DMS114 treated with DMSO at 0.1 percent for 48 hours (cell line): ENCODE results near the gene SLC46A3.
"Not testable (repeated sequence)": the region's sequence is repeated elsewhere in the genome, so short reads cannot be mapped to it uniquely, and the experiment has no call there.

Experiments
- DNase-seq: peaks from one replicate; lab custom pipeline; 2025; ENCODE audit not compliant: unreplicated experiment; lab: John Stamatoyannopoulos, UW

The SLC46A3 gene

DNA sequence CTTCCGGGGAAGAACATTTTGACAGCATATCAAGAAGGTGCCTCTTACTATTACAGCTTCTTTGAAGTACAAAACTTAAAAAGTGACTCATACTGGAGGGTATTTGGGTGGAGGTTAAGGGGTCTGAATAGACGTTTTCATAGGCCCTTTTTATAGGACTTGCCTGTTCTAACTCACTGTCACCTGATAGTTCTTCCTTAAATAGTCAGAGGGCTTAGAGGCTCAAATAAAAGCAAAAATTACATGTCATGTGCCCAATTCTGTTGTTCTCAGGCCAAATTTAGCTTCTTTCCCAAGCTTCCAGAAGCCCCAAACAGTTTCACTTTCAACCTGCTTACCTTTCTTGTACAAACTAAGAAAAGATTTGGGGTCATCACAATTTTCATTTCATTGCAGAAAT, 16.1 kb upstream of the SLC46A3 start:
- no peak for DNase-seq

DNA sequence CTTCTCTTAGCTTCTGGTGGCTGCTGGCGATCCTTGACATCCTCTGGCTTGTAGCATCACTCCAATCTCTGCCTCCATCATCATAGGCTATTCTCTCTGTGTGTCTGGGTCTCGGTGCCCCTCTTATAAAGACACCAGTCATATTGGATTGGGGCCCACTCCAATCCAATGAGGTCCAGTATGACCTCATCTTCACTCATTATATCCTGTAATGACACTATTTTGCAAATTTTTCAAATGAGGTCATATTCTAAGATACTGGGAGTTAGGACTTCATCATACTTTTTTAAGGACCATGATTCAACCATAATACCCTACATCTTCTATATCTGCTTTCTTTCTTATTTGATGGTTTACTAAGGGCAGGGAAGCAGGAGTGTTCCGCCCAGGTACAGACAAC, 12.0 kb upstream of the SLC46A3 start:
- no peak for DNase-seq

DNA sequence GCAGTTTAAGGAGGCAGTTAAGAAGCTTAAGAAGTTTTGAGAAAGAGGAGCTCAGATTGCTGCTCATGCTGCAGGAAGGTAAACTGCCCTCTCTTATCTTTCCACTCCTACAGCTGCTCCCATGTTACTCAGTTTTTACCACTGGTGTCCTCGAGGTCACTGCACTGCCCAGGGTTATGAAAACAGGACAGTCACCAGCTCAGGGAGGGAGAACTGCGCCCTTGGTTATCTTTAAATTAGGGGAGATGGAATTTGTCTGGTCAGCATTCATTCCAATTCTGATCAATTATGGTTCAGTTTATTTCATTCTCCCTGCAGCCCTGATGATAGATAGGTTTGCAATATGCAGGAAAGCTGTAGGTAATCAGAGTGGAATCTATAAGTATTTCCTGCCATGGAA, 10.8 kb upstream of the SLC46A3 start:
- DNase-seq, result no peak

DNA sequence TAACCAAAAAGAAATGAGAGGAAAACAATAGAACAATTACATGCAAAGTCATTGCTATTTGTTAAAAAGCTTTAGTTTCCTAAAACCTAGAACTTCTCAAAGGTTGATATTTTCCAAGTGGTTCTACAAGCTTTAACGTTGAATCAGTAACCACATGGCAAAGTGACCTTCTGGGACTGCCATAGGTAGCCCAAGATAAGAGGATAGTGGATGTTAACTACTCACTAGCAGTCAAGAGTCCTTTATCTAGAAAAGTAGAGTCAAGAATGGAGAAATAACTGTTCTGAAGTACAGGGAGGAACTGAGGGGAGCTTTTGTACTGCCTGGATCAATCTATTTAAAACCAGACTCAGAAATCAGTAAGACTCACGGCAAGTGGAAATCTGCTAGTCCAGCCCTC, 9.9 kb upstream of the SLC46A3 start:
- DNase-seq, result no peak

DNA sequence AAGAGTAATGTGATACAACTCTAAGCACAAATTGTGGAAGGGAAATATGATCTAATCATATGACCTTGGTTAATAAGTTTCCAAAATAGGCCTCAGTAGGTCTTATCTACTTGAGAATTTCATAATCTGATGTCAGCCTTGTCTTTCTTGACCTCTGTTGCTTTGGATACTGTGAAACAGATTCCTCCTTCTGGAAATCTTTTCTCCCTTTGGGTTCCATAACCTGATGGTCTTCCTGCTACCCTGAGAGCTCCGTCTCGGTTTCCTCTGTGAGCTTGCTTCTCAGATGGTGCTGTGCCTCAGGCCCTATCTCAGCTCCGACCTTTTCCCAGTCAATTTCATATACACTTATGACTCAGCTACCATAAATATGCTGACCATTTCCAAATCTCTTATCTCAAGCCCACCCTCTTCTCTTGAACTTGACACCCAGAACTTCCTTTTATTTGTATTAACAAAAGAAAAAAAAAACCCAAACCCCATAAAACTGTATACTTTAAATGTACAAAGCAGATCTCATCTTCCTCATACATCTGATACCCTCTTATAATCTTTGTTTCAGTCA, 6.4 kb upstream of the SLC46A3 start:
- no peak for DNase-seq

DNA sequence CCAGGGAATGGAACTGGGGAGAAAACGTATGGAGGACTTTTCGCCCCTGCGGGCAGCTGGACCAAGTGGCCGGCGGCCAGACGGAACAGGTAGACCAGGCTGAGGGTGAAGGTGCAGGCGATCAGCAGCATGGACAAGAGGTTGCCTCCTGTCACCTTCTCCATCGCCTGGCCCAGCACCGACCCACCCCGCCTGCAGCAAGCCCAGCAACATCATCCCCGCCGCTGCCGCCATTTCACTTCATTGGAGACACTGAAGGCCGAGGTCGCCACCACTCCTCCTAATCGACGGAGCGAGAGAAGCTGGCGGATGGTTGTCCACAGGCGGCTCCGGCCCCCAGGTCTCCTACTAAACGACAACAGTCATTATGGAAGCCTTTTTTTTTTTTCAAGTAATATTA, 5.0 kb upstream of the SLC46A3 start:
- no peak for DNase-seq

DNA sequence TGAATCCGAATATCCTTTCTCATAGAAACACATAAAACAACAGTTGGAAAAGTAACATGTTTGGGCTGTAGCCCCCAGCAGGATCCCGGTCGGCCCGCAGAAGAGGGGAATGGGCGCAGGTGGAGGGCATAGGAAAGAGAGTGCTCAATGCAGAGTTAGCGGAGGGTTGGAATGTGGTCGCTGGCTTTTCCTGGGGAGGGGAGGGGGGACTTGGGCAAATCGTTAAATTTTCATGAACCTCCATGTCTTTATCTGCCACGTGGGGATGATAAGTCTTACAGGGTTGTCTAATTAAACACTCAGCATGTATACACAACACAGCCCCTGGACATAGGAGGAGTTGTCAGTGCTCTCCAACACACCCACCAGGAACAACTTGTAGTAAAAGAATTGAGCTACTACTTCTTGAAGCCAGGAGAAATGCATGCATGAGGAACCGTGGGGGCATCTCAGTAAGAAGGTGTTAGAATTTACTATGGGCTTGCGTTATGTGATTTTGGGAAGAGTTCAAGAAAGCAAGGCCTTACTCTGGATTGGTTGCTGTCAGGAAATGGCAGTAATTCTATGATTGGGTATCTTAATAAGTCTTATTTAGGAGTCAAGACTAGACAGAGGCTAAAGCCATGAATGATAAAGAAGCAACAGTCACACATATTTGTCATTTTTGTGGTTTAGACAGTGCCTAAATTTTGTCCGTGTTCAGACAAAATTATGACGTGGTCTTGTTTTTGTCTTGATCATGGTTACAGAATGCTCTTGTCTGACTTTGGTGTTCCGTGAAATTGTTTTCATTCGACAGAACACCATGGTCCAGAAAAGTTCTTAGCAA, 671 bp upstream of the SLC46A3 start:
- DNase-seq, result no peak

DNA sequence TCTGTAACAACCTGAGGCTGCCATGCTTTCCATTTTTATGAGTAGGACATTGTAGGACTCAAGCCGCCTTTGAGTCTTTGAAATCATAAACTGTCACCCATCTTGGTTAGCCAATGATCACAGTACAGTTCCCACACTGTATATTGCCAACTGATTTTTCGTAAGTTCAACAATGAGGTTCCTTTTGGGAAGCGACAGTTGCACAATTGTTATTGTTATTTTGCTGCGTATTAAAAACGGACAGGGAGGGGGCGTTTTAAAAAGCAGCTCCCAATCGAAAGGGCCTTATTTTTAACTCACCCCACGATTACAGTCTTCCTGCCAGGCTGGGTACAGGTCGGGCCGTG, 601 bp downstream of the SLC46A3 start:
- no peak for DNase-seq

DNA sequence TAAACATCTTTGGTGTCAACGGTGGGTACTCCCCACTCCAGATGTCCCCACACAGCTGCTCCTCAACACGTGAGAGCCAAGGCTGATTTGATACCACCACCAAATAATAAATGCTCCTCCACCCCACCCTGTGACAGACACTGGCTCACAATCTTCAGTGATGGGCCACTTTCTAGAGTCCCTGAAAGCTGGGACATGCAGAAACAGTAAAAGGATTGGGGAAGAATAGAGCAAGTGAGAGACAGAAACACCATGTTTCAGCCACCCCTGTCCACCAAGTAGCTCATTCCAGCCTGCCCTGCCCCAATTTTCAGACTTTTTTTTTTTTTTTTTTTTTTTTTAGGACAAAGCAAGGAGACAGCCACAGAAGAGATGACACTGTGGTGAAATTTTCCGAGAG, 1.6 kb downstream of the SLC46A3 start:
- DNase-seq, result no peak

DNA sequence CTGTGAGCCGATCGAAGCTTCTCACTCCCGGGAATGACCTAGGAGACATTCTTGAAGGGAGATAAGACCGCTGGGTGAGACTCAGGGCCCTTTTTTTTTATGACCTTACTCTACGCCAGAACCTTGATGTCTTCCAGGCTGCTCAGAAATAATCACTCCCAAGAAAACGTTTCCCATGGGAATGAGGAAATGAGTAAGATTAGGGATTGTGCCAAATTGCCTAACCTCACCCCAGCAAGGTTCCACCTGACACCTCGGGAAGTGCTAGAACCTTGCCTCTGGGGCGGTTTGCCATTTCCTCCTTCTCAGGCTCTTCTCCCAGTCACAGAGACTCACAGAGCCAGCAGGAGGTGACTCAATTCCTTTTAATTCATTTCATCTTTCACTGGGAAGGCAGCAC, 2.3 kb downstream of the SLC46A3 start:
- DNase-seq, result no peak

DNA sequence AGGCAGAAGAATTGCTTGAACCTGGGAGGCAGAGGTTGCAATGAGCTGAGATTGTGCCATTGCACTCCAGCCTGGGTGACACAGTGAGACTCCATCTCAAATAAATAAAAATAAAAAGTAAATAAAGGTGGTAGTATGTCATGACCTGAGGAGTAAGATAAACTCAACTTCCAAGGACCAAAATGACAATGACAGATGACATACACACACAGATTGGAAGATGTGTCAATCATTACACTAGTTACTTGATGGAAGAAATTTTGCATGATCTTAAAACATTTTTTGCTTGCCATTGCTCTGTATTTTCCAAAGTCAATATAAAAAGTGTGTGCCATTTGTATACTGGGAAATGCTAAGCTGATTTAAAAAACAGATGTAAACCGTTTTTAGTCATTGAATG, 4.1 kb downstream of the SLC46A3 start:
- DNase-seq, result no peak

DNA sequence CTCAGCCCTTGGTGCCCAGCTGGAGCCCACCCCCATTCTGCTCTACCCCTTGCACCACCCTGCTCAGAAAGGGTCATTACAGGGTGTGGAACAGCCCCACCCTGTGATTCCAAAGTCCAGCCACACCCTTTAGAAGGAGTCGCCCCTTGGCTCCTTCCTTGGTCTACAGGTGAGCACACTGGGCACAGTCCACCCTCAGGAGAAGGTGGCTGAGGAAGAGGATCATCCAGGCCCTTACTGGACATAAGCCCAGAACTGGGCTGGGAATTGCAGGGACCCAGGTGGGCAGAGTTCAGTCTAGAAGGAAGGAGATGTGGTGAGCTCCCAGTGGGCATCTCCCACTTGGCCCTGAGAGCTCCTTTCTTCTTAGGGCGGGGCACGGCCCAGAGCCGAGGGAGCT, 8.6 kb downstream of the SLC46A3 start:
- DNase-seq, result no peak

DNA sequence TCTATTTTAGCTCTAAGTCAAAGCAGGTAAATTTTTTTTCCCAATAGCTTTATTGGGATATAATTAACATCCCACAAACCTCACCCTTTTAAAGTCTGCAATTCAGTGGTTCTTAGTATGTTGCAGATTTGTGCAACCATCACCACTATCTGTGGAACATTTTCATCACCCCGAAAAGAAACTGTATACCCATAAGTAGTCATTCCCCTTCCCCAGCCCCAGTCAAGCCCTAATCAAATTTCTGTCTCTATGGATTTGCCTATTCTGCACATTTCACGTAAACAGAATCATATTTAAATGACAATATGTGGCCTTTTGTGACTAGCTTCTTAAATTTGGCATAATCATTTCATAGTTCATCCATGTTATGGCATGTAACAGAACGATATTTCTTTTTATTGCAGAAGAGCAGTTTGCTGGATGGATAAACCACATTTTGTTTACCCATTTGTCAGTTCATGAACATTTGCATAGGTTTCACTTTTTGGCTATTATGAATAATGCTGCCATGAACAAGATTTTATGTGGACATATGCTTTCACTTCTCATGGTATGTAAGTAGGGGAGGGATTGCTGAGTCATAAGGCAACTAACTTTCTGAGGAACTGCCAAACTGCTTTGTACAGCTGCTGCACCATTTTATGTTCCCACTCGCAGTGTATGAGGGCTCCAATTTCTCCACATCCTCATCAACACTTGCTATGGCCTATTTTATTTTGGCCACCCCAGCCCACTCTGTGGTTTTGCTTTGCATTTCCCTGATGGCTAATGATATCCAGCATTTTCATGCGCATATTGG, 10.9 kb downstream of the SLC46A3 start:
- DNase-seq, result no peak

DNA sequence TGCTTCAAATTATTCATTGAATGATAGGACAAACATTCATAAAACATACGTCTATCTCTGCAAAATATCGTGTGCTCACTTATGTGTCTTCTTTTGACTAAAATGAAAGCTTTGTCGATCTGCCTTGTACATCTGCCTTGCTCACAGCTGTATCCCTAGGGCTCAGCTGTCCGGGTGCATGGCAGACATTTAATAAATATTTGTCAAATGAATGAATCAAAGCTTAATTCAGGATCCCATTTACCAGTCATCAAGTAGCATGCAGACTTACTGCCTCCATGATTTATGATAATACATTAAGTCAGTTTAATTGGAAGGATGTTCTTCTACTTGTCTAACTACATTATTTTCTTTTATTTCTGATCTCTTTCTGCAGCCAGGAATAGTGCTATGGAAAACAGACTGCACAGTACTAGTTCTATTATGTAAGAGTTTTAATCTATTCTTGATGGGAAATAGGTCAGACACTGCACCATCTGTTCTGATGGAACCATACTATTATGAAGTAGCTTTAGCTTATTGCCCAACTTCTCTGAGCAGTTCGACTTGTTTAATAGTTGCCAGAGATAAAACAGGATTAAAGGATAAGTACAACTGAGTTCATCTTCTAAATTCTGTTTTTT, 13.2 kb downstream of the SLC46A3 start:
- no peak for DNase-seq

DNA sequence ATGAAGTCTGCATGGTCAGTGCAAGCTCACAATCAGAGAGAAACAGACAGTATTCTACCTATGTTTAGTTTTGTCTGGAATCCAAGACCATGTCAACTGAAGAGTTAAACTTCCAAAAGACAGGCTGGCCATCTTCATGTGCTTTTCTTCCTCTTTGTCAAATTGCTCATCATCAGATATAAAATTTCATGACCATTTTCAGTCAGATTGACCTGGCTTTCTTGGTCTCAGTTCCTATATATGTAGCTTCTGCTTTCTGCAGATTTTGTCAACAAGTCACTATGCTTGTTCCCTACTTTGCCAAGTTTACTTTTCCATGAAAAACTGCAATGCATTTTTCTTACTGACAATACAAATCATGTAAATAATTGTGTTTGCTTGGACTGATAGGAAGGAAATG, 13.9 kb downstream of the SLC46A3 start:
- no peak for DNase-seq

DNA sequence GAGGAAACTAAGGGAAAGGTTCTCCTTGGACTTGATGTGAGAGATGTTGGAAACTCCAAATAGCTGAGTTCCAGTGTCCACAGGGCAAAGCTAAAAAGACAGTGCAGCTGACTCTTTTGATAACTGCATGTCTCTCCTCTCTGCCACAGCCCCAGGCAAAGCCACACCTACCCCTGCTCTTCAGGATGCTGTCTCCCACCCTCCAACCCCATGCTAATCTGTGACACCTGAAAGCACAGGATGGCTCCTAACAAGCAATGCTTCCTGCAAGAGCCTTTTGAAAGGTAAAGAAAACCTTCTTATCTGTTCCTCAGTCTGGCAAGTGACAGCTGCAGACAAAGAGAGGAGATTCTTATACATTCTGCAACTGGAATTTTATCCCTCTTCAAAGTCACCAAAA, 14.5 kb downstream of the SLC46A3 start:
- no peak for DNase-seq

DNA sequence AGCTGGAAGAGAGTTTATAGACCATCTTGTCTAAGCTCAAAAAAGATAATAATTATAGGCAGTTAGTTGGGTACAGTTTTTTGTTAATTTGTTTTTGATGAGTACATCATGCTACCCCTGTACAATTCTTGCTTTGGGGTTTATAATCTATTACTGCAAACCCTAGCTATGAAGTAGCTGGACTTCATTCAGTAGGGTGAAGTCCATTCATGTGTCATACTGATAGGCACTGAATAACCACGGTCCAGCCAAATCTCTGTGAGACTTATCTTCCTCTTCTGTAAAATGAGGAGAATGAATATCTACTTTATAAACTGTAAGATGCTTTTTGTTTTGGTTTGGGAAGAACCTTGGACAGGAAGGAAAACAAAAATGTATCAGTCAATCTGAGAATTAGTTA, 19.5 kb downstream of the SLC46A3 start:
- DNase-seq, result no peak

DNA sequence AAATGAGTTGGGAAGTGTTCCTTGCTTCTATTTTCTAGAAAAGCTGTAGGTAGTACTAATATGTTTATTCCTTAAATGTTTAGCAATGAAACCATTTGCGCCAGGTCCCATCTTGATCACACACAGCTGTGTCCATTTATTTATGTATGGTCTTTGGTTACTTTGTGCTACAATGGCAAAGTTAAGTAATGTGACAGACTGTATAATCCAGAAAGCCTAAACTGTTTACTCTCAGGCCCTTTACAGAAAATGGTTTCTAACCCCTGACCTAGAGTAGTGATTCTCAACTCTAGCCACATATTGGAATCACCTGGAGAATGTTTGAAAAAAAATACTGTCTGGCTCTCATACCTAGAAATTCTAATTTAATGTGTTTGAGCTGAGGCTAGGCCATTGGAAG, 21.3 kb downstream of the SLC46A3 start:
- DNase-seq, result no peak

DNA sequence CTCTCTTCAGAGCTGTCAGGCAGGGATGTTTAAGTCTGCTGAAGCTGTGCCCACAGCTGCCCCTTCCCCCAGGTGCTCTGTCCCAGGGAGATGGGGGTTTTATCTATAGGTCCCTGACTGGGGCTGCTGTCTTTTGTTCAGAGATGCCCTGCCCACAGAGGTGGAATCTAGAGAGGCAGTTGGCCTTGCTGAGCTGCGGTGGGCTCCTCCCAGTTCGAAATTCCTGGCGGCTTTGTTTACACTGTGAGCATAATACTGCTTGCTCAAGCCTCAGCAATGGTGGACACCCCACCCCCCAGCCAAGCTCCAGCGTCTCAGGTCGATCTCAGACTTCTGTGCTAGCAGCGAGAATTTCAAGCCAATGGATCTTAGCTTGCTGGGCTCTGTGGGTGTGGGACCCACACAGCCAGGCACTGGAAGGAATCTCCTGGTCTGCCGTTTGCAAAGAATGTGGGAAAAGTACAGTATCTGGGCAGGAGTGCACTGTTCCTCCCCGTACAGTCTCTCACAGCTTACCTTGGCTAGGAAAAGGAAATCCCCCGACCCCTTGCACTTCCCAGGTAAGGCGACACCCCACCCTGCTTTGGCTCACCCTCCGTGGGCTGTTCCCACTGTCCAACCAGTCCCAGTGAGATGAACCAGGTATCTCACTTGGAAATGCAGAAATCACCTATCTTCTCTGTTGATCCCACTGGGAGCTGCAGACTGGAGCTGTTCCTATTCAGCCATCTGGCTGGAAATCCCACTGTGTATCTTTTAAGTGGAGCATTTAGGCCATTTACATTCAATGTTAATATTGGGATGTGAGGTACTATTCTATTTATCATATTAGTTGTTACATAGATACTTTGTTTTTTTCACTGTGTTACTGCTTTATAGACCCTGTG, 24.9 kb downstream of the SLC46A3 start:
- not testable (repeated sequence) for DNase-seq

DNA sequence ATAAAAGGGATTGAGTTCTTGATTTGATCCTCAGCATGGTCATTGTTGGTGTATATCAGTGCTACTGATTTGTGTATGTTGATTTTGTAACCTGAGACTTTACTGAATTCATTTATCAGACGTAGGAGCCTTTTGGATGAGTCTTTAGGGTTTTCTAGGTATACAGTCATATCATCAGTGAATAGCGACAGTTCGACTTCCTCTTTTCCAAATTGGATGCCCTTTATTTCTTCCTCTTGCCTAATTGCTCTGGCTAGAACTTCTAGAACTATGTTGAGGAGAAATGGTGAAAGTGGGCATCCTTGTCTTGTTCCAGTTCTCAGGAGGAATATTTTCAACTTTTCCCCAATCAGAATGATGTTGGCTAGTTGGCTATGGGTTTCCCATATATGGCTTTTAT, 32.9 kb downstream of the SLC46A3 start:
- no peak for DNase-seq

DNA sequence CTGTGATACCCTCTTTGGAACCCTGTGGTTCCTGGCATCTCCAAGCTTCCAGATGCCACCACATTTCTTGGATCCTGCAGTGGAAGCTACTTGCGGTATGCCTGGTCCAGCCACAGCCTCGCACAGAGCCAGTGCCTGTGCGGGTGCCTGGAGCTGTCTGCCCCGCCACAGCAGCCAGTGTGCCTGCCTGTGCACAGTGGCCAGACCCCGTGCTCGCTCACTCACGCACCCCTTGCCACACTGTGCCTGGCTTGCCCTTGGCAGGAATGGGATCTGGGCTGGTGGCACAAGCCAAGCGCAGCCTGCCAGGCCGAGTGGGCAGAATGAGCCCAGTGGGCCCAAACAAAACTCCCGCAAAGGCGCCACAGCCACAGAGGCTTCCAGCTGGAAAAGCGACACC, 33.7 kb downstream of the SLC46A3 start:
- DNase-seq, result no peak
